ENCODE data around the gene SAMD4A.

DNA sequence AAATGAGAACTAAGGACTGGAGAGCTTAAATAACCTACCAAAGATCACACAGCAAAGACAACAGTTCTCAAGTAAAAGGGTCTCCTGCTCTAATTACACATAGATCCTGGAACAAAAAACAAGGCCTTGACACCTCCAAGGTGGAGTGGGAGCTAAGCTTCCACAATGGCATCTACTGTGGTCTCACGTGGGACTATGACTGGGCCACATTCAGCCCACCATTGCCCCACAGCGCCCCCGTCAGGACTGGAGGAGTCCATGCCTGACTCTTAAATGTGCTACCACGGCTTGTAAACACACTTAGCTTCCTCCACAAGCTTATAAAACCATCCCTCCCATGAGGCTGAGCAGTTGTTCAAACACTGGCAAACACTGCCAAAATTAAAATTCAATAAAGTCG, 247.1 kb downstream of the SAMD4A start:
- TF ChIP-seq TAF1 (IDR thresholded peaks at IDR 0.05; ENCODE audit: low read depth, low read length) (no peak), POLR2A (IDR thresholded peaks at IDR 0.05; ENCODE audit: low read depth, low read length) (no peak), POLR2AphosphoS5 (IDR thresholded peaks at IDR 0.05; ENCODE audit: low read depth, low read length) (no peak), SPI1 (IDR thresholded peaks at IDR 0.05; ENCODE audit: low read depth, low read length) (no peak), PAX5 (IDR thresholded peaks at IDR 0.05; ENCODE audit: insufficient read depth, low read length, severe bottlenecking) (no peak), POU2F2 (IDR thresholded peaks at IDR 0.05; ENCODE audit: low read depth, low read length) (no peak)

All from GM12891 (cell line).